Esophagus squamous epithelium (tissue), 4 donors: ENCODE results near the gene RALGAPA1.

Experiments used
- CTCF ChIP-seq, 6 experiments: fragments of 450-650 bp in 4 of 6; fragments of 200-600 bp in 2 of 6; sonication (generic) in 2 of 6; IDR thresholded peaks; one replicate each; pipeline ENCODE4 v1.5.1; 2016 to 2019; ENCODE audit warnings: antibody characterized with exemption in 6 of 6, mild to moderate bottlenecking in 4 of 6, moderate library complexity in 4 of 6
- POLR2A ChIP-seq, 4 donors: fragments of 450-650 bp; IDR thresholded peaks; one replicate each; pipeline ENCODE4 v1.6.1; 2017; ENCODE audit warnings: antibody characterized with exemption in 4 of 4, mild to moderate bottlenecking in 4 of 4, moderate library complexity in 3 of 4

- TF ChIP-seq CTCF (IDR thresholded peaks at IDR 0.05) (no peak), POLR2A (IDR thresholded peaks at IDR 0.05) (no peak)
Measured at GRCh38 chr14:35607380-35607779, 201.7 kb downstream of the RALGAPA1 start.
